T-helper 22 cell (primary cell): Measurements from ENCODE around the gene SHISA9.

Experiments
- DNase-seq: peaks from one replicate; pipeline ENCODE4 v3.0.0-alpha.2; 2020; ENCODE audit warnings: low read depth

Gene SHISA9

DNA sequence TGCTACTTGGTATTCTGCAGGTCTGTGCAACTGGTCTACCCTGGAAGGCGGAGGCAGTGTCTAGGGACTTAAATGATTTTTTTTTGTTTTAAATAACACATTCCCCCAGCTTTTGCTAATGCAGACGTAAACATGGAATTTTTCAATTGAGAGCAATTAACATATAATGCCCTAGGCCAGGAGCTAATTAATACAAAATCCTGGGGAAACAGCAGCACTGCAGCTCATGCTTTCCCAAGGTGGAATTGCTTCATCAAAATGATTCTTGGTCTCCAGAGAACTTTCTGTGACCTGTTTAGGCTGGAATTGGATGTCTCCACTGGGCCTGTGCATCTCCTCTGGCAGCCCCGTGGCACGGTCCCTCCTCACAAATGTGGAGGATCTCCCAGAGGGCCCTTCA is 50.6 kb downstream of the SHISA9 start:
- no peak for DNase-seq

DNA sequence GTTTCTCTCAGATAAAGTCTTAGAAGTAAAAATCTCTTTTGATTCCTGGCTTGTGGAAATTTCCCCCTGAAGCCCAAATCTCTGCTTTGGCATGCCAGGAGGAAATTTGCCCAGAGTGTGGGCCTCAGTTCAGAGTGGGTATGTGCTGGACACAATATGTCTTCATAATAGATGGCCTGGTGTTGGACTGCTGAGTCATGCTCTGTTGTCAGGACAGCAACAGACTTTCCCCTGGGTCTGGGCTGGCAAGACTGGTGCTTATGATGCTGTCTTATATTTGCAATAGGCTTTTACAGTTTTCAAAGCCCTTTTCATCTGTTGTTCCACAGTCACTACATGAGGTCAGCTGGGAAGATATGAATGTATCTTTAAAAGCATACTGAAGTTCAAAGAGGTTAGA is 57.0 kb downstream of the SHISA9 start:
- no peak for DNase-seq

DNA sequence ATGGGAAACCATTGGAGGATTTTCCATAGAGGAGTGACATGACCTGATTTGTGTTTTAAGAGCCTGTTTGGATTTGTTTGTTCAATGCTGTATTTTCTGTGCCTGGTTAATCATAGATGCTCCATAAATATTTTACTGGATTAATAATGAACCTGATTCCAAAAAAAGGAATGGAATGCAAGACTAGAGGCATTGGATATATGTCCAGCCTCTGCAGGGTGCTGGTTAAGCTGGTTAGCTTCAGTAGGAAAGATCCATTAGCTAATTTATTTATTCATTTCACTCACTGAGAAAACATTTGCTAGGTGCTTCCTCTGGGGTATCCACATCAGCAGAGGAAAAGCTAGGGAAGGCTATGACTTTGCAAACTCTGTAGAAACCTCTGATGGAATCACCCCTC is 57.7 kb downstream of the SHISA9 start:
- DNase-seq, result no peak

DNA sequence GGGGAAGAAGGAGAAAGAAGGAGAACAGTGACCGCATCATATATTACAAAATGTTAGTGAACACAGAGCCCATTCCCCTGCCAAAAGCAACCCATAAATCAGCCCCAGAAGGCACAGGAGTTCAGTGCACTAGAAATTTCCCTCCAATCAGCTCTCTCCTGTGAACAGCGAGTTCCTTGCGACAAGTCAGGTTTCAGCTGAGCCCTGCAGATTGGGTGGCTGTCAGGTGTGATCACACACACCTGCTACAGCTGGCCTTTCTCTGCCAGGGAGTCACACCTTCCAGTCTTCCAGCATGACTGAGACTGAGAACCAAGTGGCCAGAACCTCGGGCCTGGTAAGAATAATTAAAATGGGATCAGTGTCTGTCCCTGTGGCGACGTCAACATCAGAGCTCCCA is 60.2 kb downstream of the SHISA9 start:
- DNase-seq, result no peak

DNA sequence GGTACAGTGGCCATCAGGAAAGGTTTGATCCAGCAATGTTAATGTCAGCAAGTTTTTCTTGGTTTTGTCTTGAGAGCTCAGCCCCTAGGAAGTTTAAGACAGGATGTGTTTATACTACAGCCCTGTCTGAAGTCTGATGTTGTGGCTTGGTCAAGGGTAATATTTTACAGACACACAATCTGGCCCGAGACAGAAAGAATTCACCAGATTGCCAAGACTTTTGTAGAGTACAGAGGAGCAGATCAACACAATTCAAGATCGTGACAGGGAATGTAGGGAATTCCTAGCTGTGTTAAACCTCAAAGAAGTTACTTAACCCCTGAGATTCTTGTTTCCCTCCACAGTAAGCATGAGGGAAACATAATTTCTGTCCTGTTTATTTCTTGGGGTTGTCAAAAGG is 63.1 kb downstream of the SHISA9 start:
- no peak for DNase-seq

DNA sequence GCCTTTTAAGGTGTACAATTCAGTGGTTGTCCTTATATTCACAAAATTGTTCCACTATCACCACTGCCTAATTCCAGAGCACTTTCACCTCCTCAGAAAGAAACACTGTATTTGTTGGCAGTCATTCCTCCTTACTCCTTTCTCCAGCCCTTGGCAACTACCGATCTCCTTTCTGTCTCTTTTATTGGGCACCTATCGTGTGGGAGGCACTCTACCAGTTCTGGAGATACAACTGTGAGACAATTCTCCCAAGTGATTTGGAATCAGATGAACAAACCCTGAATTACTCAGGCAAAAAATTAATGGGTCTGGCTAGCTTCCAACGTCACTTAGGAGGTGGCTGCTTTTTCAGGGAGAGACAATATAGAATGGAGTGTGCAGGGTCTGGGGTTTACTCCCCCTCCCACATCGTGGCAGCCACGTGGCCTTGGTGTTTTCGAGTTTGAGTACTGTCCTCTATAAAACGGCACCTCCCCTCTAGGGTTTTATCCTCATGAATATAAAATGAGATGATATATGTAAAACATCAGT is 63.9 kb downstream of the SHISA9 start:
- no peak for DNase-seq

DNA sequence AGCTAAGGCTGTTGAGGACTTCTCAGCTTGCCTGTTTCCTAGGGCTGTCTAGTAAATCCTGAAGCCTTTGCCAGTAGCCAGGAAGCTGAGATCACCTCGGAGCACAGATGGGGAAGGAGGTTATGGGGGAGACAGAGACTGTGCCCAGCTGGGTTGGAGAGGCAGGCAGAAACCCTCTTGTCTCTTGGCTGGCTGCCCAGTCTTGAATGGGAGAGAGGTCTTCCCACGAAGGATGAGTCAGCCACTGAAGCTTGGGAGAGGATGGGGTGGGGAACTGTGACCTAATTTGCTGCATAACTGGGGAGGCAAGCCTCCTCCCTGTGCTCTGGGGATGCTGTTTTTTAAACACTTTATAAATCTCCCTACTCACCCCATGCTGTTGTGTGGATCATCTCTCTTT is 69.8 kb downstream of the SHISA9 start:
- DNase-seq, result no peak

DNA sequence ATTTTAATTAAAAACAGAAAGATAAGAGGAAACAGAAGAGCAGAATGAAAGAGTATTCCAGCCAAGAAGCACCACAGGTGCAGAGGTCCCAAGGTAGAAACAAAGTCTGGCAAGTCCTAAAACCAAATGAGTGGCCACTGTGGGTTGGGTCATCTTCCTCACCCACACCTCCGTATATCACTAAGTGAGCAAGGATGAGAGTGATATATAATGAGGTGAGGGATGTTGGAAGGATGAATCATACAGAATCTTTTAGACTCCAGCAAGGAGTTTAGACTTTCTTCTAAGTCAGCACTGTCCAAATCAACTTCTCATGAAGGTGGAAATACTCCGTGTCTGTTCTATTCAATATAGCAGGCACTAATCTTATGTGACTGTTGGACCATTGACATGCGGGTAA is 70.8 kb downstream of the SHISA9 start:
- DNase-seq, result no peak

DNA sequence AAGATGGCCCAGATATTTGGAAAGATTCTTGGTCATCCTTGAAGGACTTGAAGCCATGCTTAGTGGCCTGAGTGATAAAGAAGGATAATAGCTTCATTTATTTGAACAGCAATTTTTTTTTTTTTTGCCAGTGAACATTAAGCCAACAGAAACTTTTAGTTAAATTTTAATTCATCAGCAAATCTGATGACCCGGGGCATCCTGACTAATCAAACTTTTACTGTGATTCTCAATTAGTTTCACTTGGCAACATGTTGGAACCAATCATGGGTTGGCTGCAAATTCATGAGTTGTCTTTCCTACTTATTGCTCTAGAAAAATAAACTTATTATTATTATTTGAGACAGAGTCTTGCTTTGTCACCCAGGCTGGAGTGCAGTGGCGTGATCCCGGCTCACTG is 74.4 kb downstream of the SHISA9 start:
- DNase-seq, result no peak

DNA sequence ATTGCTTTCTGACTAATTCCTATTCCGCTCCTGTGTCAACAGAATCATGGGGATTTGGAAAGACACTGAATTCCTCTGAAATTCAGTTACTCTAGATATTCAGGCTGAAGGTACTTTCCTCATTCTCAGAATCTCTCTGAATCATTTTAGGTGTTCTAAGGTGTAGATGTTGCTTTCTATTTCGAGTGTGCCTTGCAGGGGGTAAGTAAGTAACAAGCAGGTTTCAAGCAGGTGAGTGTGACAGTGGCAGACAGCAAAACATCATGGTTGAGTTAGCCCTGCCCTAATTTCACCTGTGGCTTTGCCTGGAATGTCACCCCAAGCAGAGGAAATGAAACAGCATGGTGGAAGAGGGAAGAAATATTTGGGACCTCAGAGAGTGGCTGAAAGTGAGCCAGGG is 75.1 kb downstream of the SHISA9 start:
- DNase-seq, result no peak

DNA sequence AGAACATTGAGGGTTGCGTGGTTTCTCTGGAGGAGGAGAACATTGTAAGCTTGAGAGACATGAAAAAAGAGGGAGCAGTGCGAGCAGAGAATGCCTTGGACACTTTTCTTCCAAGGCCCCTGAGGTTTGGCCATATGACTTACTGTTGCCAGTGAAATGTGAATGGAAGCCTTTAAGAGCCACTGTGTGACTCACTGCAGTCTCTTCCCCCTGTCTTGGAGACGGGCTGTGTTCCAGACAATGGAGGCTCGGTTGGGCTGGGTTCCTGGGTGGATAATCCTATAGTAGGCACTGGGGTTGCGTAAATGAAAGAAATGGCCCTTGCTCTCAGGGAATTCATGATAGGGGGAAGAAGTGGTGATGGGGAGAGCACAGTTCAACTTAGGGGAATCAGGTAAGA is 75.5 kb downstream of the SHISA9 start:
- DNase-seq, result no peak

DNA sequence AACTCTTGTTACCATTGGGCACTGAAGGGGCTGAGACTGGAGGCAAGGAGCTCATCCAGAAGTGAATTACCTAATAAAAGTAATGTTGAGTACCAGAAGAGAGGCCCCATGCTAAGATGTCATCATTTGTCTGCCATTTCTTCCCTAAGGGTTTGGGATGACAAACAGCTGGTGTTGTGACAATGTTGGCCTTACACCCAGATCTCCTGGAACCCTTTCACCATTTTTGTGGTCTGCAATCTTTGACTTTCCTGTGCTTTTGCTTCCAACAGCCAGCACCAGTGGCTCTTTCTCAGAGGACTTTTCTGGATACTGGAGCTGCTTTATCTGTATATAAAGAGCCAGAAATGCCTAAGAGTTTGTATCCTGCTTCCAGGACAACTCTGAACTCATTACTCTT is 84.1 kb downstream of the SHISA9 start:
- DNase-seq, result no peak

DNA sequence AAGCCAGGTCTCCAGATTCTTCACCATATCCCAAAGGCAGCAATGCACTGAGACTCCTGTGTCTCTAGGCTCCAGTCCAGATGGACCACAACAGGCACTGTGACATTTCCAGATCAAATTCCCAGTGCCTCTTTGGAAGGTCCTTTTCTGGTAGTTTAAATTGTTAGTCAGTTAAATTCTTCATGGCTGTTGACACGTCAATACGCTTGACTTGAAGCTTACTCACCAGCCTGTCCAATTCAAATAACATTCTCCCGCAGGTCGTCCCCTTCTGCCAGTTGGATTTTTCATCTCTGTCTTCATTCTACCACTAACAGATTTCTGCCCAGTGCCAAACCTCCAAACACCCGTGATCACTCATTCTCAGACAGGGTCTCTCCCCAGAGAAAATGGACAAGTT is 86.7 kb downstream of the SHISA9 start:
- DNase-seq, result no peak

DNA sequence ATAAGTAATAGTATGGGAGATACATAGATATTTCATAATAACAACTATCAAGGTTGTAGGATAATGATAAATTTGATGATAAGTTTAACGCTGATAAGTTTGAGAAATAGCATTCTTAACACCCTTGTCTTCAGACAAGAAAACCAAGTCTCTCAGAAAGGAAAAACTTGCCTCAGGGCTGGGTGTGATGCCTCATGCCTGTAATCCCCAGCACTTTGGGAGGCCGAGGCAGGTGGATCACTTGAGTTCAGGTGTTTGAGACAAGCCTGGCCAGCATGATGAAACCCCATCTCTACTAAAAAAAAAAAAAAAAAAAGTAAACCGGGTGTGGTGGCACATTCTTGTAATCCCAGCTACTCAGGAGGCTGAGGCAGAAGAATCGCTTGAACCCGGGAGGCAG is 90.7 kb downstream of the SHISA9 start:
- DNase-seq, result no peak

DNA sequence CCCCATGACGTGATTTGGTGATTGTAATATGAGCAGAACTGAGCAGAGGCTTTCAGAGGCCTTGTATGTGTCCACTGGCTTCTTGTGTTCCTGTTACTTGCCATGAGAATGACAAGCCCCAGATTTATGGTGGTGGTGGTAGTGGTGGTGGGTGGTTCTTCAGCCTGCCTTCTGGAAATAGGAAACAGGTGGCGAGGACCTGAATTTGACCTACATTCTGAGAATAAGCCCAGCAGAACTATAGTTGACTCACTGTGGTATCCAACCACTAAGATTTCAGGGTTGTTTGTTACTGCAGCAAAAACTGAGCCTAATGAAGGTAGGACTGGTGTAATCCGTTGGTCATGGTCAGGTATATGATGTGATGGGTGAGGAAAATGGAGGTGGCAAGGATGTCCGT is 93.0 kb downstream of the SHISA9 start:
- no peak for DNase-seq

DNA sequence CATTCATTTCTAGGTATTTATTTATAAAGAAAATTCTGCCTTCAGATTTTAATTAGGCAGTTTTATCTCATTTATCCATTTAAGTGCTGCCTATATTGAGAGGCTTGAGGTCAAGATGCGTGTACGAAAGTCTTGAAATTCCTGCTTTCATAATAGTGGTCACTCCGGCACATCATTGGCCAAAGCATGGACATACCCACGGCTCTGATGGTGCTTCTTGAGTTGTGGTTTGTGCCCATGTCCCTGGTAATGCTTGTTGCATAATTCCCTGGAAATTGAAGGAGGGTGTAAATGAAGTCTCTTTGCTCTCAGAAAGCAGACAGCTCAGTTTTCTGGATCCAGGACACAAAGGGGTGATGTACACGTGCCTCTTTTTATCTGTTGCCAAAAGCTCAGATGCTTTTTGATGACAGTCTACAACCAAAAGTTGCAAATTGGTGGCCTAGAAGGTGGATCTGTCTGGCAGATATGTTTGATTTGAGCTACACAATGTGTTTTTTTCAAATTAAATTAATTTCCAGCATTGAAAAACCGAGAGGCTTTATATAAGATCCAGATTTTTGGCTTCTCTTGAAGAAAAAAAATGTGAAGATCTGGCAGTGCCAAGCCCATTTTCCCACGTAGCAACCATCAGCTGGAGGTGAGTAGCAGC is 94.4 kb downstream of the SHISA9 start:
- DNase-seq, result no peak

DNA sequence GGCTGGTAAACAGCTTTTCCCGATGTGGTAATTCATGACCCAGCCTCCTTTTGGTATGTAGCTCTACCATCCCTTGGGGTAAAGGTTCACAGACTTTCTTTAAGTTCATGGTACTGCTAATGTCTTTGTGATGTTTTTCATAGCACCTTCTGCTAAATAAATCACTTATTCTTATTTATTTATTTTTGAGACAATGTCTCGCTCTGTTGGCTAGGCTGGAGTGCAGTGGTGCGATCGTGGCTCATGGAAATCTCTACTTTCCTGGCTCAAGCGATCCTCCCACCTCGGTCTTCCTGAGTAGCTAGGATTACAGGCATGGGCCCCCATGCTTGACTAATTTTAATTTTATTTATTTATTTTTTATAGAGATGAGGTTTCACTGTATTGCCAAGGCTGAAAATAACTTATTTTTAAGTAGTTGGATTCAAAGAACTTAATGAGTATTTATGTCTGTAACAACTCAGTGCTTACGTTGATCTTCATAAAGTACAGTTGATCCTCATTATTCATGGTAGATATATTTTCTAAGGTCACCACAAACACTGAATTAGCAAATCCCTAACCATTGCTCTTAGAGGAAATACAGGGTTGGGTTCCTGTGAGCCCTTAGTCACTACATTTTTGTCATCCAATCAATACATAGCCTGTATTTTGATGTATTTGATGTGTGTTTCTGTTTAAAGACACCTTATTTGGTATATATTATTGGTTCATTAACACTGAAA is 97.1 kb downstream of the SHISA9 start:
- no peak for DNase-seq

DNA sequence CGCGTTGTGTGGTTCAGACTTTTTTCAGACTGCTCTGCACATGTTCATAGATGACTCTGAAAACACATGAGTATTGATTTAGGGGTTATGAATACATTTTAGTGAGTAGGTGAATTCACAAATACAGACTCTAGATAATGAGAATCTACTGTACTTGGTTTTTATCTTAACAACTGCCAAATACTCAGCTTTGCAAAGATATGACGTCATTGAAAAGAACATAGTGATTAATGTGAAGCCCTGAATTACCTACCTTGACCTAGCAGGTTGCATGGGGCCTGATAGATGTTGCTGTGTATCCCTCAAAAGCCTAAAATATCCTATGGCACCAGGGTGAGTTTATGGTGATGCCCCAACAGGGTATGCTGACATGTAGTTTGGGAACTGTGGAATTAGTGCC is 98.0 kb downstream of the SHISA9 start:
- DNase-seq, result no peak

DNA sequence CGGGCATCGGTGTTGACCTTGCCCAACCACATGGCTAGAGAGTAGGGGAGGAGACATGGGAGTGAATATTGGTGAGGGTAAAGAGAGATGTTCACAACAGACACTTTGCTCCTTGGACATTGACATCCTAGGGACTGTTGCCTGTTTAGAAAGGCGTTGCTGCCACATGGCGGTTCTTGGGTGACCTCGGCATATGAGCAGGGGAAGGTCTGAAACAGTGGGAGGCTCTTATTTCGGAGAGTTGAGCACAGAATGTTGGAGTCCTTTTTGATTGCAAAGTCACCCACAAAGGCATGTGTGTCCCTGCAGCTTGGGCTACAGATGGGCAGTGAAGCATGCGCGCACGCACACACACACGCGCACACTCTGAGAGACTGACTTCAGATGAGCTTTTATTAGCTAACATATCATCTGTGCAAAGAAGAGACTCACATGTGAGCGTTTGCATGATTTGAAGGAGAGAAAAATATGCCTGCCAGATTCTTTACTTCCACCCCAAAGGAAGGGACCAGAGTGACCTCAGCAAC is 104.4 kb downstream of the SHISA9 start:
- no peak for DNase-seq

DNA sequence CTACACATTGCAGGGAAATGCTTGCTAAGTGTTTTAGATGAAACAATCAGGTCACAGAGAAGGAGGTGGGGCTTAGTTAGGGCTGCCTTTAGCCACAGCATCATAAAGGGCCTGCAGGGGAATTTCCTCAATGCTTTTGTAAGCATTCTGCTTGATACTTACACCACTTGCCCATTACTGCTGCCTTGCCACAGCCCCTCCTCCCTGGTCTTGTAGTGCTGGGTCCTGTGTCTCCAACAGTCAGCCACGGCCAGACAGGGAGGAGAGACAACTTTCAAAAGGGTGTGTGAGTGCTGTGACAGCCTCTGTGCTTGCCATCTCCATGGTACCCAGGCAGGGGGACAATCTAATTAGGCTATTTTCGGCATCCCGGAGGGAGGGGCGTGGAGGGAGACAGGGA is 111.2 kb downstream of the SHISA9 start:
- no peak for DNase-seq

DNA sequence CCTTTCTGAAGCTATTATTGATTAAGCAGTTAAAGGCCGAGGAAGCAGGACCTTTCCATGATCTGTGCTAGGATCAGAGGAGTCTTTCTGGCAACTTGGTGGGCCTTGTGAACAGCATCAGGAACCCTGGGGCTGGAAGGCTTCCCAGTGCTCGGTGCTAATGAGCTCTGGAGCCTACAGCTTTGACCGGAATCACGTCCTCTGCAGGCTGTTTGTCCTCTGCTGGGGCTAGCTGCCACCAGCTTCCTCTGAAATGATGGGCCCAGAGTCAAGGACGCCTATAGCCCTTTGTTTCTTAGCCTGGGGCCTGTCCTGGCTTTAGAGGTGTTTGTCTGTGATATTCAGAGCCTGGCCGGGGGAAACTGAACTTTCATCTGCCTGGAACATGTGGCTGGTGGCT is 111.6 kb downstream of the SHISA9 start:
- DNase-seq, result no peak

DNA sequence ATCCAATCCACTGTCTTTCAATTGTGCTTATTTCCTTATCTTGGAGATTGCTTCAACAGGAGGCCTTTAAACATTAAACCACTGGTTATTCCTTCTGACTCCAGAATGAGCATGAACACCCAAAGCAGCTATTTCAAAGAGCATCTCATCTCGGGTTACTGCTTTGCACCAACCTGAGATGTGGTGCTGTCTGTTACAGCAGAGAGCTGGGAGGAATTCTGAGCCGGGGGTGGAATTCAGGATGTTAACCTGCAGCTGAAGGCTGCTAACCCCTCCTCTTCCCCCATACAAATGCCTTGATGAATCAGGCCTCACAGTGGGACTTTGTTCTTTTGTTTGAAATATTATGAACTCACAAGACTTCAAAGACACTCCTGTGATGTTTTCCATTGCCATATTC is 113.1 kb downstream of the SHISA9 start:
- no peak for DNase-seq

DNA sequence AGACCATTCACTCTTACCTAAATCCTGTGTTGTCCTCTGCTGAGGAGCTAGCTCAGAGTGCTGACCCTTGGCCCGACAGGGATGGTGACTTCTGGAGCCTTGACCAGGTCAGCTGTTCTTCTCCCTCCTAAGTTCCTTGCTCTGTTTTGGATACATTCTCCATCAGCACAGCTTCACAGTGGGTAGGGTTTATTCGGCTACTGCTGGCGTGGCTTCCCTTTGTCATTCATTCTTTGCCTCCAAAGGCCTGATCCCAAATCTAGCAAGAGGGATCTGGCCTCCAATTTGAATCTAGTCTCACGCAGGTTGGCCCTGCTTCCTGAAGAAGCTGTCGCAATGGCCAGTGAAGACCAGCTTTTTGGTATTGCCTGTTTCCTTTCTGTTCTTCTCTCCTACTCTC is 116.6 kb downstream of the SHISA9 start:
- DNase-seq, result no peak

DNA sequence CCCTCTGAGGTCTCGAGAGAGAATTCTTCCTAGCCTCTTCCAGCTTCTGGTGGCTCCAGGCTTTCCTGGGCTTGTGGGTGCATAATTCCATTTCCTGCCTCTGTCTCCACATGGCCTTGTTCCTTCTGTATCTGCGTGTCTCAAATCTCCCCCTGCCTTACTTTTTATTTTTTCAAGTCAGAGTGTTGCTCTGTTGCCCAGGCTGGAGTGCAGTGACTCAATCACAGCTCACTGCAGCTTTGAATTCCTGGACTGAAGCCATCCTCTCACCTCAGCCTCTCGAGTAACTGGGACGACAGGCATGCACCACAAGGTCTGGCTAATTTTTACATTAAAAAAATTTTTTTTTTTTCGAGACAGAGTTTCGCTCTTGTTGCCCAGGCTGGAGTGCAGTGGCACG is 120.6 kb downstream of the SHISA9 start:
- DNase-seq, result no peak
